IPS DF 4.7 (cell line): ENCODE data around the gene LSP1.
"Not testable (repeated sequence)": the region's sequence is repeated elsewhere in the genome, so short reads cannot be mapped to it uniquely, and the experiment has no call there.

Experiments used
- DNase-seq: peaks from one replicate; pipeline ENCODE4 v3.0.0-alpha.2; 2013; ENCODE audit warnings: low spot score; ENCODE audit errors: extremely low read depth

Gene LSP1

DNA sequence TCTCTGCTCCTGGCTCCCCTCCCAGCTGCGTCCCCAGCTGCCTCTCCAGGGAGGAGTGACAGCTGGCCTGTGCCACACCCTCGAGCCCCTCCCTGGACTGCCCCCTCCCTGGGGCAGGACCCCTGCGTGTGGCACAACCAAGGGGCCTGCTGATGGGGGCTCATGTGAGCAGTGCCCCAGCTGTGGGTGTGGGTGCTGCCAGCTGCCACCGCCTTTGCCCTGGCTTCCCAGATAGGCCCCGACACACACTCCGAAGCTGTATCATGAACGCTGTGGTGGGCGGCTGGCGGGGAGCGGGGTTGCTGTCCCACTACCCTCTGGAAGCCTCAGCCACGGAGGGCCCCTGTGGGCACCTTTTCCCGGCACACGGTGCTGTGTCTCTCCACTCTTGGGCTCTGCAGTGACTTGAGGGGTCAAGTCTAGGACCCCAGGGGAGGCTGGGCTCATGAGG, 23.0 kb downstream of the LSP1 start:
- DNase-seq, result not testable (repeated sequence)

DNA sequence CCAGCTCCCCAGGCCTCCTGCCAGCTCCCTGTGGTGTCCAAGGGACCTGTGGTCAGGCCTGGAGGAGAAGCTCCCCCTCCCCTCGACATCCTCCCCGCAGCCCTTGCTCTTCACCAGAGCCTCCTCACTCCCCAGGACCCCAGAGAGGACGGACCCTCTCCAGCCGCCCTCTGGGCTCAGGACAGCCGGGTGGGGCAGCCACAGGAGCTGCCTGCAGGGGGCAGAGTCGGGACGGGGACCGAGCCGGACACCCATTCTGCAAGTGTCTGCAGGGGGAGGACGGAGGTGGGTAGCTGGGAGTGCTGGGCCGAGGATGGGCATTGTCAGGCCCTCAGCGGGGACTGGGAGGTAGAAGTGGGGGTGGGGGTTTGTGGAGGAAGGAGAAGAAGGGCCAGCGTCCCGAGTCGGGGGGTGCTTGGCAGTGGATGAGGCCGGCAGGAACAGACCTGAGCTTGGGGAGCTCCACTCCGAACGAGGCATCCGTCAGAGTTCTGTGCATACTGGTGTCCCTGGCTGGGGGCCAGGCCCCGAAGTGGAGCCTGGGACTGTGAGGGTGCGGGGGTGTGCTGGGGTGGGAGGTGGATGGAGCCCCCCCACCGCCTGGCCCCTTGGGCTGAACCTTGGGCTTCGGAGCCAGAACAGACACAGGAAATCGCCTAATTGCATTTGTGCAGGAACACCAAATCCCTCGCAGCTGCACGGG, 23.6 kb downstream of the LSP1 start:
- DNase-seq, result no peak

DNA sequence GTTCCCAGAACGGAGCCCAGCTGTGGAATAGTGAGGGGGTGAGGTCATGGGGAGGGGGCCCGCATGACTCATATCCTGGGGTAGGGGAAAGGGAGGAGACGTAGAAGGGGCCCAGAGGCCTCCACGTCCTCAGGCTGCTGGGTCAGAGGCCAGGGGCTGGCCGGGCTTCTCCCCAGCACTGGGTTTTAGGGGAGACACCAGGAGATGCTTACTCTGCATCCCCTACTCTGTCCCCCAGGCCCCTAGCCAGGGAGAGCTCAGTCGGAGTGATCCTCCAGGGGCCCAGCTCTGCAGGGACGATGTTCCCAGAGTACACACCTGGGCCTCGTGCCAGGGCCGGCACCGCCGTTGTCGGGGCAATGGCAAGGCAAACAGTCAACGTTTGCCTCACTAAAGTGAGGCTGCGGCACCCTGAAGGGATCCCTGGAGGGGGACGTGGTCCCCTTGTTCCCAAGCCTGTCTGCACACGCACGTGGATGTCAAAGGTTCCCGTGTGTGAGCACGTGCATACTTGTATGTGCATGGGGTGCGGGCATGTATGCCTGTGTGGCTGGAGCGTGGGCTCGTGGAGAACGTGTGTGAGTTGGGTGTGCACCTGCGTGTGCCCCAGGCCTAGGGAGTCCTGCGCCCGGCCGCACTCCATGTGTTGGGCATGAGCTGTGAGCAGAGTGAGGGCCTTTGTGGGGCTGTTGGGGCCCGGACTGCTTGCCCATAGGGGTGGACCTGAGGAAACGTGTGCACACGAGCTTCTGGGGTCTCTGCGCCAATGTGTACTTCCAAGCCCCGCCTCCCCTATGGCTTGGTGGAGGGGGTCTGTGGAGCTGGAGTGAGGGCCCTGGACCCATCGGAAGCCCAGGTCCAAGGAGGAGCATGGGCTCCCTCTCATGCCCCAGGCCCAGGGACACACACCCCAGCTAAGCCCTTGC, 24.6 kb downstream of the LSP1 start:
- DNase-seq, result no peak

DNA sequence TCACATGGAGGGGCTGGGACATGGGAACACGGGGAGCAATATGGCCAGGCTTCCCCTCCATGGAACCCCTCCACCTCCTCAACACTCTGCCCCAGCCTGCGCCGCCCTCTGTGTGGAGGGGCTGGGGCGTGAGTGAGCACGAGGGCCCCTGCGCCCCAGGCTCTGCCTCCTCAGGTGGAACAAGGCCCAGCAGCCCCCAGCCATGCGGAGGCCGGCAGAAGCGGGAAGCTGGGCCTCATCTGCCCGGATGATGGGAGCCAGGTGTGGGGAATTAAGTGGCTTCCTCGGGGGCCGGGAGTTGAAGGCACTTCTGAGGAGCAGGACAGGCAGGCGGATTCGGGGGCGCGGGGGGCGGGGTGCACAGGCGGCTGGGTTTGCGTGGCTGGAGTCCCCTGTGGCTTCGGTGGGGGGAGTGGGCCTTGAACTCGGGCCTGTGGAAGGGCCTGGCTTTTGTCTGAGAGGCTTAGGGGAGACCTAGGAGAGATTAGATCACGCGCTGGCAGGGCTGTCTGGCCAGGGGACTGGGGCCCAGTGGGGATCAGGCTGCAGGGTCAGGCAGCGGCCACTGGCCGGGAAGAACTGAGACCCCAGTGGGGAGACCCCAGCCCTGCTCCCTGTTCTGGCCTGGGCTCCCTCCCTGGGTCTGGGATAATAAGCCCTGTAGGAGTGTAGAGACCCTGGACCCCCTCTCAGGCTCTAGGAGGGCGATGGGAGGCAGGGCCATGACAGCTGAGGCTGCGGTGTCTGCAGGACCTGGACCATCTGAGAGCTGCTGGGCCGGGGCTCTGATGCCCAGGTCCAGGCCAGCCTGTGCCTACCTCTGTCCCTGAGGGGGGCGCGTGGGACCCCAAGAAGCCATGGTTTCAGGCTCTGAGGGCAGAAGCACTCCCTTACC, 25.5 kb downstream of the LSP1 start:
- DNase-seq, result no peak

DNA sequence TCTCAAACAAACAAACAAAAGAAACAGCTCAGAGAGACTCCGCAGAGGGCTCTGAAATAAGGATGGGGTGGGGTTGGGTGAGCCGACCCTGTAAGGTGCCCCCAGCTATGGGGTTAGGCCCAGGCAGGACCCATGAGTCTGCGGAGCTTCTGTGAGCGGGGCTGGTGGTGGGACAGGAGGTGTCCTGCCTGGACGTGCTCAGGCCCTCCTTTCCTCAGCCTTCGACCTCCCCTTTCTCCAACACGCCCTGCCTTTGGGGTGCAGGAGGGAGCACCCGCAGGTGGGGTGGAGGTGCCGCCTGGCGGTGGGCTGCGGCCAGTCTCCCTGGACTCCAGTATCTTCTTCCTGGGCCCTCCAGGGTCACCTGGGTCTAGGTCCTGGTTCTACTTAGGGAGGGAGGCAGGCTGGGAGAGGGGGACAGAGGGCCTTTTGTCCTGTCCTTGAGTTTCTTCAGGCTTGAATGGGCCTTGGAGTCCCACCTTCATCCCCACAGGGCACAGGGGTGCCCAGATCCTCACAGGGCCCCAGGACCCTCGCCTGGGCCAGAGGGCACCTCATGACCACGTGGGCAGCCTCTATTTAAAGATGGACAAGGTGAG, 26.6 kb downstream of the LSP1 start:
- DNase-seq, result no peak

DNA sequence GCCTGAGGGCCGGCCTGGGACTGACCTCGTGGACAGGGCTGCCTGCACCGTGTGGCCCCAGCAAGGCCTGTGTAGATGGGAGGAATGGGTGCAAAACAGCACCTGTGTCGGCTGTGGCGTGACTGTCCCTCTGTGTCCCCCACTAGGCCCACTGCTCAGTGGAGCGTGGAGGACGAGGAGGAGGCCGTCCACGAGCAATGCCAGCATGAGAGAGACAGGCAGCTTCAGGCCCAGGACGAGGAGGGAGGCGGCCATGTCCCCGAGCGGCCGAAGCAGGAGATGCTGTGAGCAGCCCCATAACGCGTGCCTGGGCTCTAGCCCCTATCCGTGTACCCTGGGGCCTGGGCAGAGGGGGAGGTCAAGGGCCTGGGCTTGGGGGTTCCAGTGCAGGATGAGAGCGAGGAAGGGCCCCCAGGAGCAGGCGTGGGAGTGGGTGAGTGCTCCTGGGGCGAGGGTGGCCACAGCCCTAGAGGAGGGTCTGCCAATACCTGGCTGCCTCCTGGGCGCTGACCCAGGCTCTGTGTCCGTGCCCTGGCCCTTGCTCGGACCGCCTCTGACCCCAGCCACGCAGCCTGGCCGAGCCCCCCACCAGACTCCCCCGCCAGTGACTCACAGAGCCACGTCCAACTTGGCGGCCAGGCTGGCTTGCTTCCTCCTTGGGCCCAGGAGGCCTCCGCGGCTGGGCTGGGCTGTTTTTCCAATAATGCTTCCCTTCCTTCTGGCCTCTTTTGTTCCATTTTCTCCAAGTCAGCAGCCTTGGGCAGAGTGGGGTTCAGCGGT, 27.2 kb downstream of the LSP1 start:
- DNase-seq, result no peak

DNA sequence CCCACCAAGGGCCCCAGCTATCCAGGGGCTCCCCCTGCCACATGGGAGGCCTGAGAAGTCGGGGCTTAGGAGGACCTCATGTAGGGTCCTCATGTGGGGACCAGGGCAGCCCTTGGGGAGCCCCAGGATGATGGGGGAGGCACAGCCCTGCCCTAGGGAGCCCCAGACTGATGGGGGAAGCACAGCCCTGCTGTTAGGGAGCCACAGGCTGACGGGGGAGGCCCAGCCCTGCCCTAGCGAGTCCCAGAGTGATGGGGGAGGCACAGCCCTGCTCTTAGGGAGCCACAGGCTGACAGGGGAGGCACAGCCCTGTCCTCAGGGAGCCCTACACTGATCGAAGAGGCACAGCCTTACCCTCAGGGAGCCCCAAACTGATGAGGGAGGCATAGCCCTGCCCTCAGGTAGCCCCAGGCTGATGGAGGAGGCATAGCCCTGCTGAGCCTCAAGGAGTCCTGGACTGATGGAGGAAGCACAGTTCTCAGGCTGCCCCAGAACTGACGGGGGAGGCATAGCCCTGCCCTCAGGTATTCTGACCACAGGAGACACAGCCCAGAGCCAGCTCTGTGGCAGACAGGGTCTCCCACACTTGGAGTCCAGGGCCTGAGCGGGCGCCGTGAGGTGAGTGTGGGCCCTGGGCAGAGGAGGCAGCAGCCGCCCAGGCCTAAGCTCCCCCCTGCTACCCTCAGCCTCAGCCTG, 28.0 kb downstream of the LSP1 start:
- DNase-seq, result no peak

DNA sequence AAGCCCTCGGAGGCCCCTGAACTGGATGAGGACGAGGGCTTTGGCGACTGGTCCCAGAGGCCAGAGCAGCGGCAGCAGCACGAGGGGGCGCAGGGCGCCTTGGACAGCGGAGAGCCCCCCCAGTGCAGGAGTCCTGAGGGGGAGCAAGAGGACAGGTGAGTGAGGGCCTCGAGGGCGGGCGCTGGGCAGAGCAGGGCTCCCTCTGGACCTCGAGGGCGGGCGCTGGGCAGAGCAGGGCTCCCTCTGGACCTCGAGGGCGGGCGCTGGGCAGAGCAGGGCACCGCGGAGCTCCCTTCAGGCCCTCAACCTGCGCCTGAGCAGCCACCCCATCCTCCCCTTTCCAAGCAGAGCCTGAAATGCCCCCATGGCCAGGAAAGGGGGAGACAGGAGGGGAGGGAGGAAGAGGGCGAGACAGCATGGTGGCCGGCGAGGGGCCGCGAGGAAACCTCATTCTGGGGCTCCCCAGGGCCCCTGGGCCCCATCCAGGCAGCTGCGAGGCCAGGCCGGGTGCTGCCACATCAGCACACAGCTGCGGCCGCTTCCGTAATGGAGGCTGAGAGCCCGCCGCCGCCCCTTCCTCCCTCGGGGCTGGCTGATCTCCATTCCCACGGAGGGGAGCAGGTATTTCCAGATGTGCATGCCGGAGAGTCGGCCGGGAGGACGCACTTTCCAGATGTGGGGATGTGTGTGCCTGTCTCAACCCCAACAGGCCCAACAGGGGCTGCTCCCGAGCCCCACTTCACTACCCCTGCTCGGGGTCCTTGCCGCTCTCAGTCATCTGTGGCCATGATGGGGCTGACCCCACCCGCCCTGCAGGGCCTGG, 28.8 kb downstream of the LSP1 start:
- DNase-seq, result no peak

DNA sequence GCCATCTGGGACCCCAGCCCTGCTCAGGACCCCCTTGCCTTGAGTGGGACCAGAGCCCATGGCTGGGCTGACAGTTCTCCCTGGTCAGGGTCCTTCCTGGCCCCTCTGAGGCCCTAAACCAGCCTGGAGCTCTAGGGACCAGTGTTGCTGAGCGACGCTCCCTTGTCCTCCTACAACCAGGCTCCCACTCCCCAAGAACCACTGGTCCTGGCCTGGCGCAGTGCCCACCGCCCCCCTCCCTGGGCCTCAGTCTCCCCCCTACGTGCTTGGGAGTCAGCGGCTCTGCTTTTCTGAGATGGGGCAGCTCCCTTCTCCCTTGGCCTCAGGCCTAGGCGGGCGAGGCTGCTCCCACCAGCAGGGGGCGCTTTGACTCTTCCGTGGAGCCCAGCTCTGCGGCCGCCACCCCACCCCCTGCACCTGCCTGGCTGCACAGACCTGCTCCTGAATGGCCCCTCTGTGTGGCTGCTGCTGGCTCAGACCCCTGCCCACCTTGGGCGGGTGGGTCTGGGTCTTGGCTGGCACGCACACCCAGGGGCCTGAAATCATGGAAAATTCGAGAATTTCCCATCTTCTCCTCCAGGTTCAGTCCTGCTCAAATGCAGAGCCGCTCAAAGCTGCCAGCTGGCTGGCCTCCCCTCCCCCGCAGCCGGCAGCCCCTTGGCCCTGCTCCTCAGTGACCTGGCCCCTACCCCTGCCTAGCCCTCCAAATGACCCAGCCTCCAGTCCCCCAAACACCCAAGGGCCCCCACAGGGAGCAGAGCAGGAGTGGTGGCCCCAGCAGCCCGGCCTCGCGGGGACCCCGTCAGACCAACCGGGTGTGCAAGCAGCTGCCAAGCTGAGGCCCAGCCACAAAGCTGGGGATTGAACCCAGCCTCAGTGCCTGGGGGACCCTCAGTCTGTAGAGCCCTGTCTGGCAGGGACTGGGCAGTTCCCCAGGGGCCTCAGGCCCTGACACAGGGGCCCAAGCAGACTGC, 29.7 kb downstream of the LSP1 start:
- no peak for DNase-seq

DNA sequence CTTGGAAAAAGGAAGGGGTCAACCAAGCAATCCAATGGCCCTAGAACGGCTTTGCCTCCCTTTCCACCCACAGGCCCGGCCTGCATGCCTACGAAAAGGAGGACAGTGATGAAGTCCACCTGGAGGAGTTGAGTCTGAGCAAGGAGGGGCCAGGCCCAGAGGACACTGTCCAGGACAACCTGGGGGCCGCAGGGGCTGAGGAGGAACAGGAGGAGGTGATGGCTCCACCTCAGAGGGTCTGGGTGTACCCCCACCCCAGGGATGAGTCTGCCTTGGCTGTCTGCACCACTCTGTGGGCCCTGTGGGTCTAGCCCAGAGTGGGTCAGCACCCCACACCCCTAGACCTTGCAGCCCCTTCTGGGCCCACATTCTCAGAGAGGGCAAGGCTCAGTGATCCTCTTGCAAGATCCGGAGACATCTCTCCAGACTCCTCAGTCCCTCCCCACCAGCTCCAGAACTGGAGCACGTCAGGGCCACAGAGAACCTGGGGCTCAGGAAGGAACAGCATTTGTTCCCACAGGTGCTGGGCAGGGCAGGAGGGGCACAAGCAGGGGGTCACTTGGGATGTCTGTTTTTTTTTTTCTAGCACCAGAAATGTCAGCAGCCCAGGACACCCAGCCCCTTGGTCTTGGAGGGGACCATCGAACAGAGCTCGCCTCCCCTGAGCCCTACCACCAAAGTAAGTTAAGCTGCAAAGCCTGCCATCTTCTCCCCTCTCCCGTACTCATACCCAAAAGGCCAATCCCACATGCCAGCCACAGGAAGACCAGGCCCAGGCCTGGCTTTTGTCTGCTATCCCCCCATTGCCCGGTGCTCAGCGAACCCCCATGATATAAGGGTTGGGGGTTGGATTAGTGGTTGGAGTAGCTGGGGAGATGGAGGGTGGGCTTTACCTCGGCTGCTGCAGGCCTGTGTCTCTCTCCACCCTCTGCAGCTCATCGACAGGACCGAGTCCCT, 30.7 kb downstream of the LSP1 start:
- no peak for DNase-seq

DNA sequence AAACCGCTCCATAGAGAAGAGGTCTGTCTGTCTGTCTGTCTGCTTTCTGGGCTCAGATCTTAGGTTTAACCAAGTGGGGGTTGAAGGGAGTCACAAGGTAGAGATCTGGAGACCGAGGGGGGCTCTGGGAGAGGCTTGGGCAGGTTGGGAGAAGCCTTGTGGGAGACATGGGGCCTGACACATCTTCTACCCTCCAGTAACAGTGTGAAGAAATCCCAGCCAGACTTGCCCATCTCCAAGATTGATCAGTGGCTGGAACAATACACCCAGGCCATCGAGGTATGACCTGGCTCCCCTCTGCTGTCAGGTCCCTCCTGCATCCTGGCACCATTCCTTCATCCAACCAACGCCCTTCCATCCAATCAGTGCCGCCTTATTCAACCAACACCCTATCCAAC, 31.4 kb downstream of the LSP1 start:
- DNase-seq, result no peak

DNA sequence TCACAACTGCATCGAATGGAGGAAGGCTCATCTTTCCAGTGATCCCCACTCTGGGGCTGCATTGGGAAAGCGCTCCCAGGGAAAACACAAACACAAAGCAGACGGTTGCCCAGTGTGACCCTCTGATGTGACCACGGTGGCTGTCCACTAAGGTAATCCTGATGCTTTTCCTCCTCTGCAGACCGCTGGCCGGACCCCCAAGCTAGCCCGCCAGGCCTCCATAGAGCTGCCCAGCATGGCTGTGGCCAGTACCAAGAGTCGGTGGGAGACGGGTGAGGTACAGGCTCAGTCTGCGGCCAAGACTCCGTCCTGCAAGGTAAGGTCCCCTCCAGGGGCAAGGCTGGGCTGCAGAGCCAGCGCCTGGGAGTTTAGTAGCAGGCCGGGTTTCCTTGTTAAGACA, 33.7 kb downstream of the LSP1 start:
- DNase-seq, result not testable (repeated sequence)

DNA sequence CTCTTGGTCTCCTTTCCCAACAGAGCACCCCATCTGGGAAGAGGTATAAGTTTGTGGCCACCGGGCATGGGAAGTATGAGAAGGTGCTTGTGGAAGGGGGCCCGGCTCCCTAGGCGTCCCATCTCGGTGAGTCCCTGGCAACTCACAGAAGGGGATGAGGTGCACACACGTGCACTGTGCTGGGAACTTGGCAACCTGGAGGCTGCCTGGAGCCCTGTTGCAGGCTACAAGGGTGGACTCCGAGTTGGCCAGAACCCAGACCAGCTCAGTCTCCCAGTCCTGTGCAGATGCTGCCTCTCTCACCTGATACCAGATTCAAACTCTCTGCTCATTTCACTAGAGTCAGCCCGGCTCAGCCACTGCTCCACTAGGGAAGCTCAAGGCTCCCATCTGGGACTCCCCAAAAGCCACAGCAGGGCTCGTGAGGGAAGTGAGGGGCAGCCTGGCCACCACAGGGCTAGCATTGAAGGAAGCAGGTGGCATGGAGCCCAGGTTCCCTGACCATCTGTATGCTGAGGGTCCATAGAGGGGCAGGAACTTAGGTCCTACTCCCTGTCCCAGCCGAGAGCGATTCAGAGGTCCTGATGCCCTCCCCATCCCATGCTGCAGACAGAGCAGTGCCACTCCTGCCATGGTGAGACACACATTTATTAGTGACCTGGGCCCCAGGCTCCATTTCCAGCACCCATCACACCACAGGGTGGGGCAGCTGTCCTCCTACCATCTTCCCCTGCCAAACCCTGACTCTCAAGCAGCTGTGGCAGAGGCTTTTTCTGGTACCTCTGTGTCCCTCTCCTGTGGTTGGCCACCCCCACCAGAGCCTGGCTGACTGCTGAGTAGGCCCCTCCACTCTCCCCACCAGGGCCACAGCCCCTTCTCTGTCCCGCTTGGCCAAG, 34.8 kb downstream of the LSP1 start:
- DNase-seq, result no peak

DNA sequence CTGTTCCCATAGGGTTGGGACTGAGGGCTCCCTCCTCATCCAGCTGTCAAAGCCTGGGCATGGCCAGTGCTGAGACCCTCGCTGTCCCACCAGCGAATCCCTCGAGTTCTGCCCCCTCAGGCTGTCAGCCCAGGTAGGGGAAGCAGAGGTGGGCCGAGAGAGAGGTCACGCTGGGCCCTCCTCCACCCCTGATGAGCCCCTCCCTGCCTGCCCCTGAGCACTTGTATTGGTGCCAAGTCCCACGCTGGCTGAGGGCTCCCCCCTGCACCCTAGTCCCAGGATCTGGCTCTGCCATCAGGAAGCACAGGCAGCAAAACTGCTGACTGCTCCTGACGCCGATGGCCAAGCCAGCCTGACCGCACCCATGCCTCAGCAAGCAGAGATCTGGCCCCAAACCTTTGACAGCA, 35.5 kb downstream of the LSP1 start:
- no peak for DNase-seq

DNA sequence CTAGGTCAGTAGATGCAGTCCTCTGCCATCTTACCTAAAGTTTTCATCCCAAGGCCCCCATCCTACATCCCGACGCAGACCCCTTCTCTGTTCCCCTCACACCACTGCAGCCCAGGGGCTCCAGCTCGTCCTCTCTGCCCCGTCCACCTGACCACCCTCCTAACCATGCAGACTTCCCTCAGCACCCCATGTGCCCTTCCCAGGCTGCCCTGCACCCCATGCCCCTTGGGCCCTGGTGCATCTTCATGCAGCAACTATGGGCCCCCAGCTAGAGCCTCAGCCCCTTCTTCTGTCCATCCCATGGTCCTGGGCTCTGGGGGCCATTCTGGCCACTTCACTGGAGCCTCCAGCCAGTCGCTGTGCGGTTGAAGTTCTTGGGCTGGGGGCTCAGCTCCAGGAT, 35.9 kb downstream of the LSP1 start:
- DNase-seq, result no peak
